ENCODE data around the gene ATP1B3. TPM values are rescaled to one million over a fixed set of nuclear protein-coding genes. Genes with fewer than 3 reads are reported as not detected.
A peak's percentile ranks its signal among the peaks of the same experiment; 100 is the strongest.

The ATP1B3 gene
- total RNA-seq (2013; cell fraction: nucleolus; rRNA removed): 41.3 and 43.7 TPM in 2 replicates
- total RNA-seq (2014; rRNA removed) (34.3 and 42.5 TPM in 2 replicates), total RNA-seq (2014; rRNA removed; fragmentation: Illumina TruSeq; extraction: Trizol) (61.5 and 65.1 TPM in 2 replicates), total RNA-seq (2021) (102 and 107 TPM in 2 replicates), polyA plus RNA-seq (2011; rRNA removed) (109 and 113 TPM in 2 replicates), polyA plus RNA-seq (2014; fragmentation: Illumina TruSeq; extraction: Trizol) (86.5 and 87.4 TPM in 2 replicates), polyA plus RNA-seq (2014; fragmentation: Nextera tagmentation; extraction: Ambion mirVana) (100 to 1,000 TPM in 1 of 2 experiments, 10 to 100 TPM in 1; 41.4 to 102 TPM), polyA plus RNA-seq (2014; rRNA removed) (54.7 and 60.7 TPM in 2 replicates), polyA plus RNA-seq (2016; fragmentation: Nextera tagmentation; extraction: Ambion mirVana) (100 to 1,000 TPM; 182 to 200 TPM), polyA minus RNA-seq (2011; rRNA and poly(A)+ RNA removed) (49.8 and 113 TPM in 2 replicates), Bru-seq, nascent RNA (percentile 88 among the genes with signal in this experiment), BruChase-seq, experiment 1, labeled RNA remaining after a 6-hour chase (percentile 90 among the genes with signal in this experiment), BruChase-seq, experiment 2, labeled RNA remaining after a 2-hour chase (percentile 86 among the genes with signal in this experiment)
- 94.0 TPM for polyA plus RNA-seq (2011; ENCODE audit: low read depth)
- 51.1 and 81.6 TPM in 2 replicates for polyA plus RNA-seq (2011; cell fraction: cytosol; rRNA removed)
- 42.2 and 54.1 TPM in 2 replicates for polyA plus RNA-seq (2011; cell fraction: nucleus; rRNA removed)
- 82.6 and 90.7 TPM in 2 replicates for polyA plus RNA-seq (2012)
- polyA minus RNA-seq (2011; cell fraction: cytosol; rRNA and poly(A)+ RNA removed): 27.0 and 30.8 TPM in 2 replicates
- polyA minus RNA-seq (2011; cell fraction: nucleus; rRNA and poly(A)+ RNA removed): 14.0 and 23.4 TPM in 2 replicates
- long read RNA-seq, experiment 1, transcript ATP1B3-201 (7 exons, 1,811 nt): major isoform, 152 of 160 reads
- long read RNA-seq, experiment 1, partial matches to known transcripts: 0 of 160 reads
- long read RNA-seq, experiment 1, other reads (novel, unspliced or antisense): 8 of 160 reads
- long read RNA-seq, experiment 2, transcript ATP1B3-201 (7 exons, 1,811 nt): major isoform, 1,320 of 1,364 reads
- long read RNA-seq, experiment 2, partial matches to known transcripts: 14 of 1,364 reads
- long read RNA-seq, experiment 2, other reads (novel, unspliced or antisense): 28 of 1,364 reads

- ChIA-PET POLR2A (interaction anchor here (0.7 to 1.2 kb wide), 2 partner anchors 390 to 564 kb away, joined by 3 to 4 read pairs; no protein-coding TSS in a partner anchor), CTCF (interaction anchor here (1.1 to 1.7 kb wide), 2 partner anchors 37 to 138 kb away, joined by 4 to 9 read pairs; partner anchors contain the start of gene RNF7), SMC1A (ENCODE audit: uncharacterized antibody, unreplicated experiment) (interaction anchor here (1.3 to 2.2 kb wide), 2 partner anchors 9 to 152 kb away, joined by 4 to 10 read pairs; no protein-coding TSS in a partner anchor), RAD21 (ENCODE audit: unreplicated experiment) (interaction anchor here (4.2 kb wide), 1 partner anchor 138 kb away, joined by 23 read pairs; the partner anchor contains the start of gene RNF7)
- H3K27ac ChIP-seq (ENCODE audit: control insufficient read depth, insufficient read depth): peak within 1 kb of the TSS; percentile 81
- DNase-seq (ENCODE audit: low read depth, low spot score) (peak; percentile 39), FAIRE-seq (peak; percentile 65), ATAC-seq (peak; percentile 83)
- in situ Hi-C loops (cut with MboI) (loop anchor here (10.0 kb wide), 1 partner anchor 412 kb away; no protein-coding TSS in a partner anchor), intact Hi-C loops (cut with micrococcal nuclease; ENCODE audit: unreplicated experiment) (loop anchor here (1.0 kb wide), 1 partner anchor 138 kb away; the partner anchor contains the start of gene RNF7)
- H4K20me1 ChIP-seq (ENCODE audit: control insufficient read depth, insufficient read depth): no peaks in the 10 kb centered on the region
- 0 out of 2 replicates have a peak, but pooled peaks cover under 1% of the 10 kb centered on the region for H3K4me1 ChIP-seq (ENCODE audit: control insufficient read depth, insufficient read depth, low read length)
- H3K36me3 ChIP-seq (ENCODE audit: control insufficient read depth in 2 of 2, insufficient read depth in 2 of 2, low read length in 1 of 2): no peaks in the 10 kb centered on the region
- H3K79me2 ChIP-seq (ENCODE audit: control insufficient read depth, insufficient read depth, low read length): peaks cover 46% of the 10 kb centered on the region
- no peaks in the 10 kb centered on the region for H3K27me3 ChIP-seq (replicated peaks in 1 of 2; ENCODE audit: control insufficient read depth in 2 of 2, insufficient read depth in 2 of 2, low read length in 1 of 2)
- H2AFZ ChIP-seq (ENCODE audit: control insufficient read depth, low read depth, low read length): peak within 1 kb of the TSS; percentile 92
- H3K9ac ChIP-seq (ENCODE audit: control insufficient read depth, insufficient read depth, low read length): peak within 1 kb of the TSS; percentile 91
- peak within 1 kb of the TSS; percentile 97 for H3K4me3 ChIP-seq
- WGBS (ENCODE audit: insufficient coverage, insufficient replicate concordance, low lambda C conversion rate, missing lambda C conversion rate): under 1% methylated on average over 45 of the region's 69 CpGs
- H3K9me3 ChIP-seq (replicated peaks; ENCODE audit: control insufficient read depth, insufficient read depth, low read length): no peaks in the 10 kb centered on the region
- H3K4me2 ChIP-seq (ENCODE audit: control insufficient read depth, insufficient read depth): peak within 1 kb of the TSS; percentile 76
- BruUV-seq (replicated peaks): no TSS peak
- TF ChIP-seq ZNF274 (IDR thresholded peaks at IDR 0.05; ENCODE audit: insufficient read depth, insufficient read length) (no peak), JUND (IDR thresholded peaks at IDR 0.05; ENCODE audit: low read depth, low read length) (no peak), RAD51 (IDR thresholded peaks at IDR 0.05) (no peak), MTA3 (IDR thresholded peaks at IDR 0.05; ENCODE audit: borderline replicate concordance, low read length) (0 out of 2 replicates have a peak, but pooled peaks have one; percentile 1), FOXM1 (IDR thresholded peaks at IDR 0.05; ENCODE audit: low read depth, low read length) (no peak), EGR1 (IDR thresholded peaks at IDR 0.05; ENCODE audit: borderline replicate concordance in 1 of 2, low read depth in 2 of 2, low read length in 2 of 2) (peak in 1 of 2 experiments; percentile 34; a peak in 1 of 3 replicates), DPF2 (IDR thresholded peaks at IDR 0.05) (0 out of 2 replicates have a peak, but pooled peaks have one; percentile 47), TAF1 (IDR thresholded peaks at IDR 0.05; ENCODE audit: borderline replicate concordance, low read depth, low read length) (peak; percentile 95), REST (IDR thresholded peaks at IDR 0.05; ENCODE audit: low read depth, low read length) (no peak), SREBF2 (IDR thresholded peaks at IDR 0.05; ENCODE audit: low read length) (no peak)
- TF ChIP-seq, protein P1, sequence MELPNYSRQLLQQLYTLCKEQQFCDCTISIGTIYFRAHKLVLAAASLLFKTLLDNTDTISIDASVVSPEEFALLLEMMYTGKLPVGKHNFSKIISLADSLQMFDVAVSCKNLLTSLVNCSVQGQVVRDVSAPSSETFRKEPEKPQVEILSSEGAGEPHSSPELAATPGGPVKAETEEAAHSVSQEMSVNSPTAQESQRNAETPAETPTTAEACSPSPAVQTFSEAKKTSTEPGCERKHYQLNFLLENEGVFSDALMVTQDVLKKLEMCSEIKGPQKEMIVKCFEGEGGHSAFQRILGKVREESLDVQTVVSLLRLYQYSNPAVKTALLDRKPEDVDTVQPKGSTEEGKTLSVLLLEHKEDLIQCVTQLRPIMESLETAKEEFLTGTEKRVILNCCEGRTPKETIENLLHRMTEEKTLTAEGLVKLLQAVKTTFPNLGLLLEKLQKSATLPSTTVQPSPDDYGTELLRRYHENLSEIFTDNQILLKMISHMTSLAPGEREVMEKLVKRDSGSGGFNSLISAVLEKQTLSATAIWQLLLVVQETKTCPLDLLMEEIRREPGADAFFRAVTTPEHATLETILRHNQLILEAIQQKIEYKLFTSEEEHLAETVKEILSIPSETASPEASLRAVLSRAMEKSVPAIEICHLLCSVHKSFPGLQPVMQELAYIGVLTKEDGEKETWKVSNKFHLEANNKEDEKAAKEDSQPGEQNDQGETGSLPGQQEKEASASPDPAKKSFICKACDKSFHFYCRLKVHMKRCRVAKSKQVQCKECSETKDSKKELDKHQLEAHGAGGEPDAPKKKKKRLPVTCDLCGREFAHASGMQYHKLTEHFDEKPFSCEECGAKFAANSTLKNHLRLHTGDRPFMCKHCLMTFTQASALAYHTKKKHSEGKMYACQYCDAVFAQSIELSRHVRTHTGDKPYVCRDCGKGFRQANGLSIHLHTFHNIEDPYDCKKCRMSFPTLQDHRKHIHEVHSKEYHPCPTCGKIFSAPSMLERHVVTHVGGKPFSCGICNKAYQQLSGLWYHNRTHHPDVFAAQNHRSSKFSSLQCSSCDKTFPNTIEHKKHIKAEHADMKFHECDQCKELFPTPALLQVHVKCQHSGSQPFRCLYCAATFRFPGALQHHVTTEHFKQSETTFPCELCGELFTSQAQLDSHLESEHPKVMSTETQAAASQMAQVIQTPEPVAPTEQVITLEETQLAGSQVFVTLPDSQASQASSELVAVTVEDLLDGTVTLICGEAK (IDR thresholded peaks at IDR 0.05; ENCODE audit: borderline replicate concordance): no peak
These were observed at the start of gene ATP1B3 for GRCh38 chr3:141876381-141876890. ATP1B3 (plus strand) TSS chr3:141876643; CDS start chr3:141876802, 159 bp downstream.

Measured in GM12878 (cell line).